VCaP (cell line): ENCODE results near the gene DDR2.
"Not testable (repeated sequence)": the region's sequence is repeated elsewhere in the genome, so short reads cannot be mapped to it uniquely, and the experiment has no call there.

Experiments
- H3K27ac ChIP-seq: fragments of 450-650 bp; 2 replicates; pipeline ENCODE4 v1.5.1; 2017
- TF ChIP-seq, protein P1 (sequence below): fragments of 450-650 bp; conservative IDR thresholded peaks from 2 replicates; pipeline ENCODE4 v1.5.1; 2017; ENCODE audit warnings: mild to moderate bottlenecking, moderate library complexity

Gene DDR2

DNA sequence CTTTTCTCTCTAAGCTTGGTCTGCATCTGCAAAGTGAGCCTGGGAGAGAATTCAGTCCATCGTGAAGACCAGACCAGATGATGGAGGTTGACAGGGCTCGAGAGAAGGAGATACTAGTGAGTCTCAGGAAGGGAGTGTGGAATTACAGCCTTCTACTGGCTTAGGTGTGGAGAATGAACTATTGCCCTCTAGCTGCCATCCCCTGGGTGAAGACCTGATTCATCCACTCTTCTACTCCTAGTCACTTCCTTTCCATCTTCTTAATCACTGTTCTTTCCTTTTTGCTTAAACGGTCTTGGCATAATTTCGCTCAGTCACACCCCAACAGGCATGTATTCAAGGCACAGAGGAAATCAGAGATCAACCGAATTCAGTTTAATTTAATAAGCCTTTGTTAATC lies 124.3 kb downstream of the DDR2 start:
- TF ChIP-seq, protein P1, sequence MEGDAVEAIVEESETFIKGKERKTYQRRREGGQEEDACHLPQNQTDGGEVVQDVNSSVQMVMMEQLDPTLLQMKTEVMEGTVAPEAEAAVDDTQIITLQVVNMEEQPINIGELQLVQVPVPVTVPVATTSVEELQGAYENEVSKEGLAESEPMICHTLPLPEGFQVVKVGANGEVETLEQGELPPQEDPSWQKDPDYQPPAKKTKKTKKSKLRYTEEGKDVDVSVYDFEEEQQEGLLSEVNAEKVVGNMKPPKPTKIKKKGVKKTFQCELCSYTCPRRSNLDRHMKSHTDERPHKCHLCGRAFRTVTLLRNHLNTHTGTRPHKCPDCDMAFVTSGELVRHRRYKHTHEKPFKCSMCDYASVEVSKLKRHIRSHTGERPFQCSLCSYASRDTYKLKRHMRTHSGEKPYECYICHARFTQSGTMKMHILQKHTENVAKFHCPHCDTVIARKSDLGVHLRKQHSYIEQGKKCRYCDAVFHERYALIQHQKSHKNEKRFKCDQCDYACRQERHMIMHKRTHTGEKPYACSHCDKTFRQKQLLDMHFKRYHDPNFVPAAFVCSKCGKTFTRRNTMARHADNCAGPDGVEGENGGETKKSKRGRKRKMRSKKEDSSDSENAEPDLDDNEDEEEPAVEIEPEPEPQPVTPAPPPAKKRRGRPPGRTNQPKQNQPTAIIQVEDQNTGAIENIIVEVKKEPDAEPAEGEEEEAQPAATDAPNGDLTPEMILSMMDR: no peak
- no peak overlapping the region for H3K27ac ChIP-seq

DNA sequence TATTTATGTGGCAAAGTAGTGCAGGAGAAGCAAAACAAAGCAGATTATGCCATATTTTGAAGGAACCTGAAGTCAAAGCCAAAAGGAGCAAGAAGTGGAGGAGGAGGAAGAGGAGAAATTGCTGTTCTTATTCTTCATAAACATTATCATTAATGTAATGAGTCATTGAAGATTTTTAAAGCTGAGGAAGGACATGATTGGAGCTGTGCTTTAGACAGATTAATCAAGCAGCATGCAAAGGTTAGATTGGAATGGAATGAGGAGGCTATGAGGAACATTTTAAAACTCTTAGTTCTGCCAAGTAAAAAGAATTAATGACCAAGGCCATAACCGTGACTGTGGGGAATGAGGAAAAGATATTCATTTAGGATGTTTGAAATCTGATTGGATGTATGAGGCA lies 125.2 kb downstream of the DDR2 start:
- no peak overlapping the region for H3K27ac ChIP-seq
- TF ChIP-seq, protein P1: no peak

DNA sequence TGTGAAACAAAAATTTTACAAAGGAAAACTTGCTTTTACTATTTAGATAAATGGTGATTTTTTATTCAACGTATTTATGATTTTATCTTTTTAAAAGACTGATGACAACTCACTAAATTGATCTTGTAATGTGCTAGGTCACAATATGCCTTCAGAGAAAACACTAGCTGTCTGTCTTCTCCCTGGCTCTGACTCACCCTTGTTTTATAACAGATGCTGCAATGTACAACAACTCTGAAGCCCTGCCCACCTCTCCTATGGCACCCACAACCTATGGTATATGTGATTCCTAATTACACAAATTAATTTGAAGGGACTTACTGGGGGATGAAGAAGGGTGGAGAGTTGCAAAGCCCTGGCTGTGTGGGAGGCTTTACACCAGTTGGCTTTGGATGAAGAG lies 133.5 kb downstream of the DDR2 start:
- TF ChIP-seq, protein P1: no peak
- no peak overlapping the region for H3K27ac ChIP-seq

DNA sequence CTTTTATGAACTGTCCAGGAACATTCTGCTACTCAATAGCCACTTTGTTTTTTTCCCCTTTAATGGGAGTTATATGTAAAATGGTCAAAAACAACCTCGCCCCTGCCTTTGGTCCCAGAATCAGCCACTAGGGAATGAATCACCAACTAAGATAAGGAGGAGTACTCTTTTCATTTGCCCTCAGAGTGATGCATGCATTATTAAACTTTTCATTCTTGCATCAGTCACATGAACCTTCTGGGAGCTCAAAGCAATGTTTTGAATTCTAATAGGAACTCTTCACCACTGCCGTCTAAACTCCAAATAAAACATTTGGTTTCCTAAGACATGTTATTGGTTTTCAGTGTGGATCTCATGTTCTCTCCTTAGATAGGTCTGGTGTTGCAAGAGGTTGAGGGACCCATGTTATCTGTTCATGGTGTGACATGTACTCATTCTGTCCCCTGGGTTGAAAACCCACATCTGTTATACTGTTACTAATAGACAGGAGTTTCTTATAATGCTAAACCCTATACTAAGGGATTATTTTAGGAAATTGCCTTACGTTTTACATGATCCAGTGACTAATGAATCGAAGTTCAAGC lies 140.4 kb downstream of the DDR2 start:
- no peak overlapping the region for H3K27ac ChIP-seq
- TF ChIP-seq, protein P1: no peak

DNA sequence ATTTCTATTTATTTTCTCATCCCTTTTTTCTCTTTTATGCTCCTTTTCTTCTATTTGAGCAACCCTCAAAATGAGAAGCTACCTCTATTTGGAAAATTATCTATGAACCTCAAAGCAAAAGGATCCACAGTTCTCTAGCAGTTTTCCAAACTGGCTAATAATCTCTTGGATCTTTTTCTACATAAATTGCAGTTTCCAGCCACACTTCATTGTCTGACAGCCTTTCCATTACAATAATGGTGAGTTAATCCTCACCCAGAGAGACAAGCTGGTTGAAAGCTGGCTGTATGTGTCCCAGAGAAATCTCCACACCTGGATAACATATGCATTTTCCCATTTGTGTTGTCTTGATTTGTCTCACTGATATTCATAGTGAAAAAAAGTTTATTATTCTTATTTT lies 141.7 kb downstream of the DDR2 start:
- no peak overlapping the region for H3K27ac ChIP-seq
- TF ChIP-seq, protein P1: no peak

DNA sequence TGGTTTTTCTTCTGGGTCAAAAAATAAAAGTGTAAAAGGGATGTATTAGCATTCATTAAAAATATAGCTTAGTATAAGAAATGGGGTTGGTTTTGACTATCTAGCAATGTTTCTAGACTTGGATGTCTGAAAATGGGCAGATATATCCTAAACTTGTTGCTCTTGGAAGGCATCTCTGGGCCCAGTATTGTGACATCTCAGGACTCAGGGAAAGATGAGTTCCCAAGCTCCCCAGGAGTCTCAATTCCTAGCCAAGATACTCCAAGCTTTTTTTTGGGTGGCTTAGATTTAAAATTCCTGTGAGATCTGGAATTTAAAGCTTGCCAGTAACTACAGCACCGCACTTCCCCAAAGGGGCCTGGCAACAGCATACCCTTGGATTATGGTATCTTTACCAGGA lies 146.8 kb downstream of the DDR2 start:
- H3K27ac ChIP-seq: no peak overlapping the region
- TF ChIP-seq, protein P1: no peak

DNA sequence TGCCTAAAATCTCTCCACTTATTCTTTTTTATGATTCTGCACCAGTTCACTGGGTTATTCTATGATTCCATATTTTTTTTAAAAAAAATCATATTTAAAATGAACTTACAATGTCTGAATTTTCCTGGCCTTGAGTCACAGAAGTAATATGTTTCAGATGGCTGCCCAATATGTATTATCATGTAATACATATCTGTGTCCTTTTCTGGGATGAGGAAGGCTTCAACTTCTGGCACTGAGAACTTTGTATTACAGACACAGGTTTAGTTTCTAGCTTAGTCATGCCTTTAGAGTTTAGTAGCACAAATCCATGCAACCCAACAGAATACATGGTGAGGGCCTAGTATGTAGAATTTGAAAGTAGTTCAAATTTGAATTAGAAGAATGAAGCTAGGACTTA lies 150.4 kb downstream of the DDR2 start:
- TF ChIP-seq, protein P1: no peak
- H3K27ac ChIP-seq: no peak overlapping the region

DNA sequence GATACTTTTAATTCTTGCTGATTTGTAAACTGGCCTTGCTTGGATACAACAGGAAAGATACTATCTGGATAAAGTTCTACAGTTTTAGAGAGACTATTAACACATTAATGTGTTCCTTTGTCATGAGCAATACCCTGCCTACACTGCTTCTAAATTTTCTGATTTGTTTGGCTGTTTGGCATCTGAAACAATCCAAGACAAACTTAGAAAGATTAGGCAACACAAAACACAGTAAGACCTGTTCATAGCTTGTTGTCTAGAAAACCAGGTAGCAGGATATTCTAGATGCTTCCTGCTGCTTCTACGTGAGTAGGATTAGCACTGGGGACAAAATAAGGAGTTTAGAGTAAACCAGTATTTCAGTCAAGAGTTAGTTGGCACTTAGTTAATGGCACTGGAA lies 152.7 kb downstream of the DDR2 start:
- not testable (repeated sequence) for H3K27ac ChIP-seq

DNA sequence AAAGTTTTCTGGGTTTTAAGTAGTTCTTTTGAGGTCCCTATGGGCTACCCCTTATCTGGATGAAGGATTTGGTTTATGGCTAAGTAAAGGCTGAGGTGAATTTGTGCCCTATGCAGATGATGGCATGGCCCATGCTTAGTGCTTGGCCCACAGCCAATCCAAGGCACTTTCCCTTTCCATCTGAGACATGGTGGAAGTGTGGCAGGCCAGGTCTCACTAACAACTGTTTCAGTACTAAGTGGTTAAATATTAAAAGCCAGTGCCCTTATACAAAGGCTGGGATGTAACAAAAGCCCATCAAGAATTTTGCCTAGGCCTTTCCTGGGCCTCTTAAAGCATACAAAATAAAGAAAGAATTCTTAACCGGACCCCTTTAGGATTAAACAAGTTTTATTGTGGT lies 156.5 kb downstream of the DDR2 start:
- not testable (repeated sequence) for H3K27ac ChIP-seq

DNA sequence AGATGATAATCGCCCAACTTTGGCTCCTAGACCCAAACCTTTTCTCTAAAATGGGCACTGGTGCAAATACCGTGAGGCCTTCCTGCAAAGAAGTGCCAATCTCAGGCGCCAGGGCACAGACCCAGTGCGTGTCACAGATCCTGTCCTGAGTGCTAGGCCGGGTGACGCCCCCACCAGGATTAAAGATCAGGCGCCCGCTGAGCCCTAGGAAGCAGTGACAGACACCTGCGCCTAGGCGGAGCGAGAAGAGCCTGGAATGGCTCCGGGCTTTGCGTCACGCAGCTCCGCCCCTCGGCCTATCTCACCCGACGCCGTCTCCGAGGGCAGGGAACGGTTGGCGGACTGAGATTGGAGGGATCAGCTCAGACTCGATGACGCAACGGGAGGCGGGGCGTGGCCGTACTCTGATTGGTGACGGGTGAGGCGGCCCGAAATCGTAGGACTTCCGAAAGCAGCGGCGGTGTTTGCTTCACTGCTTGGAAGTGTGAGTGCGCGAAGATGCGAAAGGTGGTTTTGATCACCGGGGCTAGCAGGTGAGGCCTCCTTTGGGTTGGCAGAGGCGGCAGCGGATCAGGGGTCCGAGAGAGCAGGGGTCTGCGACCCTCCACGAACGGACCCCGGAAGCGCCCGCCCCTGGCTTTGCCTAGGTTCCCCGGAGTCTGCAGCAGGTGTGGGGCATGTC lies 158.2 kb downstream of the DDR2 start, which contains the start of gene HSD17B7:
Gene HSD17B7, plus strand, starts transcription at position 400 of the 682 bp plus-strand sequence. Its CDS starts 99 bp downstream, at position 499.
- H3K27ac ChIP-seq: peak within 1 kb of the TSS; percentile 66

DNA sequence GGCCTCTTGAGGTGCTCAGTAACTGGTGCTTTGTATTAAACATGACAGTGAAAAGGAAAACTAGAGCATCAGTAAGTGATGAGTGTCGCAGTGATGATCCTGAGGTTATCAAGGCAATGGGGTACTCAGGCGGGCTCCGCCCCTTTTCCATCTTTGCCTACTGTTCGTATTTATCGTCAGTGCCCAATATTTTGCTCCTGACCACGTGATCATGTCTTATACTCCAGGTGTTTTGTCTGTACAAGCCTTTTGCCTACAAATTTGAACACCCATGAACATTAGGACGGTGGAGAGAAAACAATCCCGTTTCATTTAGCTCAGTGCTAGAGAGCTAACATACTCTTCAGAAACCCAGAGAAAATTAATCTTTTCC lies 158.7 kb downstream of the DDR2 start:
- H3K27ac ChIP-seq: not testable (repeated sequence)

DNA sequence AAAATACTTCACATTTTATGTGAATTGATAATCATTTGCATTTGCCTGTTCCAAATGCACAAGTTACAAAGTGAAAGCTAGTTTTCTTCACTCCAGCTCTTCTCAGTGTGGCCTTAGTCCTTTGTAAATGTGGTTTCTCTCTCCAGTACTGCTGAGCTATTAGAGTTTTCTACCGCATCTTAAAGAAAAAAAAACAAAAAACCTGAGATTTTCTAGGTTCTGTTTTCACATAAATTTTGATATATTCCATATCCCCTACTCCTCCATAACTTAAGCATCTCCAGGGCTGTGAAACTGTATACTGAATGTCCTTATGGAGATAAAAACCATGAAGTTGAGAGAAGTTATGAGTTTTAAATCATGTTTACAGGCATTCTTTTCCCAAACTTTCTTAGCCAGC lies 162.0 kb downstream of the DDR2 start:
- not testable (repeated sequence) for H3K27ac ChIP-seq
